IPS-18c (cell line): Measurements from ENCODE around the gene USP6NL.

ENCODE experiments used
- H3K4me3 ChIP-seq: 2 replicates; pipeline ENCODE4 v1.7.0; 2013; ENCODE audit warnings: low read depth, mild to moderate bottlenecking, low read length, moderate library complexity; ENCODE audit not compliant: insufficient read depth
- H3K9me3 ChIP-seq: one replicate; pipeline ENCODE4 v1.6.1; 2013; ENCODE audit warnings: mild to moderate bottlenecking, low read length, moderate library complexity; ENCODE audit not compliant: control insufficient read depth, insufficient read depth

Gene USP6NL

GRCh38 chr10:11406746-11407145, 204.7 kb downstream of the USP6NL start:
- no peak overlapping the region for H3K4me3 ChIP-seq
- H3K9me3 ChIP-seq = peaks cover 2% of the 10 kb centered on the region

GRCh38 chr10:11404901-11405300, 206.5 kb downstream of the USP6NL start:
- H3K4me3 ChIP-seq = no peak overlapping the region
- H3K9me3 ChIP-seq = peaks cover 2% of the 10 kb centered on the region
